HepG2 (cell line): ENCODE measurements around the gene IL27RA. TPM values are rescaled to one million over a fixed set of nuclear protein-coding genes. Genes with fewer than 3 reads are reported as not detected.
A peak's percentile ranks its signal among the peaks of the same experiment; 100 is the strongest.

Experiments
- ATAC-seq: fragments of 200-7000 bp; cut with Tn5 transposase; 3 replicates; pipeline ENCODE4 v1.9.1; 2020; ENCODE audit warnings: mild to moderate bottlenecking, moderate library complexity
- BruUV-seq: library from RNA; stranded (reverse); fragments of 400-500 nt; replicated peaks from 2 replicates; lab custom pipeline; 2021; lab: Mats Ljungman, UMichigan
- CTCF ChIA-PET: fragments of 300-600 bp; formaldehyde crosslinking; extraction: SDS; loops from one replicate; lab custom pipeline; 2021; ENCODE audit warnings: low total read pairs, inconsistent platforms, low intra/inter-chr PET ratio; lab: Yijun Ruan, JAX
- POLR2A ChIA-PET: fragments of 350-600 bp; sonication (Branson Sonifier 250); formaldehyde crosslinking; loops from one replicate; lab custom pipeline; 2020; ENCODE audit warnings: antibody characterized with exemption, inconsistent platforms; lab: Yijun Ruan, JAX
- DNase-seq: peaks from one replicate; pipeline ENCODE4 v3.0.0-alpha.2; 2015; ENCODE audit warnings: low spot score
- FAIRE-seq: peaks from 3 replicates; lab custom pipeline; 2011; peaks lifted over from hg19 to GRCh38; lab: Jason Lieb, UNC
- H2AFZ ChIP-seq: one replicate; pipeline ENCODE4 v1.6.1; 2011; ENCODE audit warnings: low read length, inconsistent platforms
- H3K27ac ChIP-seq: fragments of 300-600 bp; 3 replicates; pipeline ENCODE4 v1.8.0; 2011; ENCODE audit warnings: mixed run types, mild to moderate bottlenecking, mixed read lengths, low read length, inconsistent platforms; ENCODE audit not compliant: insufficient read depth; ENCODE audit errors: extremely low read length
- H3K27me3 ChIP-seq, 2 experiments: fragments of 200-600 bp in 1 of 2; 2 replicates in 1 of 2; 3 replicates in 1 of 2; pipeline versions ENCODE4 v1.6.0 to v1.8.0; 2011; ENCODE audit warnings: low read length in 2 of 2, mild to moderate bottlenecking in 2 of 2, moderate library complexity in 2 of 2, inconsistent platforms in 1 of 2; ENCODE audit not compliant: insufficient read depth in 2 of 2, control insufficient read depth in 1 of 2
- H3K36me3 ChIP-seq, 2 experiments: fragments of 200-600 bp in 1 of 2; replicated peaks in 1 of 2; 2 replicates in 1 of 2; 3 replicates in 1 of 2; pipeline versions ENCODE4 v1.5.1 to v1.8.0; 2011; ENCODE audit warnings: low read length in 2 of 2, inconsistent platforms in 1 of 2; ENCODE audit not compliant: insufficient read depth in 2 of 2, control insufficient read depth in 1 of 2
- H3K4me1 ChIP-seq: 2 replicates; pipeline ENCODE4 v1.5.1; 2012; ENCODE audit warnings: low read length, inconsistent platforms; ENCODE audit not compliant: insufficient read depth
- H3K4me2 ChIP-seq: 2 replicates; pipeline ENCODE4 v1.6.0; 2011; ENCODE audit warnings: low read depth, low read length, inconsistent platforms
- H3K4me3 ChIP-seq, 3 experiments: fragments of 200-600 bp in 1 of 3; sonication (generic), shearing (Covaris generic) in 1 of 3; replicated peaks in 1 of 3; 2 replicates each; pipeline ENCODE4 v1.5.1; 2011 to 2016; ENCODE audit warnings: low read length in 3 of 3, inconsistent platforms in 2 of 3, low read depth in 2 of 3, mild to moderate bottlenecking in 2 of 3, control low read depth in 1 of 3, mixed read lengths in 1 of 3; ENCODE audit not compliant: insufficient read depth in 1 of 3
- H3K79me2 ChIP-seq: one replicate; pipeline ENCODE4 v1.6.1; 2011; ENCODE audit warnings: low read length, inconsistent platforms; ENCODE audit not compliant: insufficient read depth
- H3K9ac ChIP-seq: 2 replicates; pipeline ENCODE4 v1.6.0; 2011; ENCODE audit warnings: mild to moderate bottlenecking, low read depth, low read length, inconsistent platforms; ENCODE audit not compliant: insufficient read depth
- H3K9me3 ChIP-seq: 2 replicates; pipeline ENCODE4 v1.5.1; 2012; ENCODE audit warnings: mild to moderate bottlenecking, low read length
- H4K20me1 ChIP-seq: 2 replicates; pipeline ENCODE4 v1.6.0; 2011; ENCODE audit warnings: inconsistent platforms, mild to moderate bottlenecking, low read length, moderate library complexity; ENCODE audit not compliant: insufficient read depth
- NAIF1 ChIP-seq: sonication (generic); formaldehyde crosslinking; IDR thresholded peaks from 2 replicates; pipeline ENCODE4 v1.5.0; 2020; ENCODE audit warnings: mild to moderate bottlenecking, missing genetic modification reagents, borderline replicate concordance
- PHF20 ChIP-seq: sonication (generic); formaldehyde crosslinking; IDR thresholded peaks from 2 replicates; pipeline ENCODE4 v1.5.0; 2020; ENCODE audit warnings: mild to moderate bottlenecking, missing genetic modification reagents
- SOX5 ChIP-seq: IDR thresholded peaks from 2 replicates; pipeline ENCODE4 v1.6.1; 2016; ENCODE audit warnings: borderline replicate concordance
- SP5 ChIP-seq: IDR thresholded peaks from 2 replicates; pipeline ENCODE4 v1.6.1; 2016; ENCODE audit warnings: low read depth, borderline replicate concordance
- TGIF2 ChIP-seq: IDR thresholded peaks from 2 replicates; pipeline ENCODE4 v1.6.1; 2016; ENCODE audit warnings: control low read depth, missing compliant biosample characterization
- ZNF234 ChIP-seq: sonication (generic); formaldehyde crosslinking; conservative IDR thresholded peaks from 2 replicates; pipeline ENCODE4 v1.5.1; 2020; ENCODE audit warnings: mild to moderate bottlenecking, missing genetic modification reagents
- ZNF354B ChIP-seq: sonication (generic); formaldehyde crosslinking; IDR thresholded peaks from 2 replicates; pipeline ENCODE4 v1.8.0; 2022; ENCODE audit warnings: mild to moderate bottlenecking, missing genetic modification reagents
- ZNF720 ChIP-seq: sonication (generic); formaldehyde crosslinking; IDR thresholded peaks from 2 replicates; pipeline ENCODE4 v1.4.0; 2020; ENCODE audit warnings: missing genetic modification reagents
- ZNF788 ChIP-seq: sonication (generic); formaldehyde crosslinking; IDR thresholded peaks from 2 replicates; pipeline ENCODE4 v1.5.0; 2020; ENCODE audit warnings: mild to moderate bottlenecking, missing genetic modification reagents, borderline replicate concordance
- WGBS: methylation state at CpG from one replicate; pipeline ENCODE4 v1.1.6; 2017; ENCODE audit warnings: low lambda C conversion rate; 5-methylcytosine and 5-hydroxymethylcytosine counted together
- in situ Hi-C: cut with HindIII; loops from 2 replicates; pipeline ENCODE4 v1.10.0; 2017; ENCODE audit warnings: low pct_unique_long_range_greater_than_20kb; ENCODE audit not compliant: extremely low pct_ligation_motif_present
- intact Hi-C: fragments of 100-400 bp; cut with micrococcal nuclease; formaldehyde crosslinking; loops from one replicate; pipeline ENCODE4 v1.10.0; 2022; ENCODE audit not compliant: unreplicated experiment
- polyA plus RNA-seq, 8 experiments: library from polyadenylated mRNA; depleted of rRNA in 3 of 8; stranded (reverse) in 7 of 8; unstranded in 1 of 8; fragments of >200 nt; fragmentation: Illumina TruSeq in 4 of 8; extraction: Trizol in 4 of 8; gene quantifications; 2 replicates each; pipeline versions ENCODE4 v1.2.1 to v1.2.3, GENCODE V29; 2011 to 2016; ENCODE audit warnings: low read depth in 4 of 8, missing spikeins in 1 of 8, mixed read lengths in 1 of 8; ENCODE audit not compliant: insufficient read depth in 1 of 8
- total RNA-seq, 5 experiments: library from RNA; depleted of rRNA; stranded (reverse); fragments of >200 nt; fragmentation: Illumina TruSeq; extraction: Trizol; gene quantifications; 2 replicates each; pipeline ENCODE4 v1.2.3, GENCODE V29; 2016; ENCODE audit warnings: low read depth in 1 of 5
- TF ChIP-seq, protein P1 (sequence below): sonication (generic); formaldehyde crosslinking; IDR thresholded peaks from 2 replicates; pipeline ENCODE4 v1.4.0; 2020; ENCODE audit warnings: missing genetic modification reagents, borderline replicate concordance
- TF ChIP-seq, protein P2 (sequence below), 2 experiments: sonication (generic) in 1 of 2; formaldehyde crosslinking in 1 of 2; IDR thresholded peaks; 2 replicates each; pipeline versions ENCODE4 v1.4.0 to v1.6.1; 2016 to 2020; ENCODE audit warnings: borderline replicate concordance in 1 of 2, low read depth in 1 of 2, mild to moderate bottlenecking in 1 of 2, missing genetic modification reagents in 1 of 2
- TF ChIP-seq, protein P3 (sequence below): sonication (generic); formaldehyde crosslinking; IDR thresholded peaks from 2 replicates; pipeline ENCODE4 v1.4.0; 2020; ENCODE audit warnings: missing genetic modification reagents

Gene IL27RA
- total and polyA plus RNA-seq, 2 of the 13 experiments (the other 11 are each of a cell fraction or from before 2014, with no cell fraction given): 3.5 to 8.1 TPM

DNA sequence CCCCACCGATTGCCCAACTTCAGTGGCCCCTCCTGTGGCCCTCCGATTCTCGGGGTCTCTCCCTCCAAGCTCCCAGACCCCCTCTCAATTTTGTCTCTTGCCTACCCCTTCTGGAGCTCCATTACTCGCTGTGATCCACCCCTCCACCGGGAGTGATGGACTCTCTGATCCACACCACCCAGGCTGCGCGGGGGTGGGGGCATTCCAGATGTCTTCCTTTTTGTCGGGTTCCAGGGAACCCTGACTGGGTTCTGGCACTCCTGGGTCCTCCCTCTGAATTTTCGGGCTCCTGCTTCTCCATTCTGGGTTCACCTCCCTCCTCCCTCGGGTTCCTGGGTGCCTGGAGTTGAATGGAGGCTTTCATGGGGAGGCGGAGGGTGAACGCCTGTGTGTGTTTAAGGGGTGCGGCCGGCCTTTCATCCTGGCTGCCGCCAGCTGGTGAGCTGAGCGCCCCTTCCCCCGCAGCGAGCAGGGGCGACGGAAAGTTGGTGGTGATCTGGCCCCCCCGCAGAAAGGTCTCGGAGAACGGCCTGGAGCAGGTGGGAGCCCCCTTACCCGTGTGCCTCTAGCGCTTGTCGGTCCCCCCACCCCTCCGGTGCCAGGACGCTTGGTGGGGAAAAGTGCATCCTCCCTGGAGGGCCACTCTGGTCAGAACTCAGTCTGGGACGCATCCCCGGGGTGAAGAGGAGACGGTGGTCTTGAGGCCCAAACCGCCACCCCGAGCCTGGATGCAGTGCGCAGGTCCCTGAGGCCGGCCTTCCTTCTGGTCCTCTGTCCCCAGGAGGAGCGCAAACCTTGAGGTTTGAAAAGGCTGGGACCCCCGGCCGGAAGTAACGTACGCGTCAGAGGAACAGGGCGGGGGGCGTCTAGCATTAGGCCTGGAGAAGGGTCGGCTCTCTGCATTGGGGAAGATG lies 42.6 kb downstream of the IL27RA start:
- Histone ChIP-seq H4K20me1 (no peaks in the 10 kb centered on the region), H3K4me3 (peak overlapping the region; percentile 76 to 94 (median 80)), H3K27me3 (no peaks in the 10 kb centered on the region; a peak in 1 of 5 replicates), H3K9me3 (no peaks in the 10 kb centered on the region), H3K9ac (peak overlapping the region; percentile 71), H2AFZ (no peak overlapping the region), H3K4me1 (peaks cover 8% of the 10 kb centered on the region), H3K36me3 (no peaks in the 10 kb centered on the region), H3K79me2 (peaks cover 3% of the 10 kb centered on the region), H3K27ac (peak overlapping the region; percentile 63), H3K4me2 (peak overlapping the region; percentile 98)
- 0% methylated on average over 14 of the region's 44 CpGs for WGBS
- ATAC-seq (peak; percentile 1; the same call in 1 of the 3 replicates), DNase-seq (no peak), FAIRE-seq (no peak)
- ChIA-PET POLR2A (interaction anchor here (1.1 to 5.2 kb wide), 7 partner anchors 13 to 201 kb away, joined by 3 to 62 read pairs (median 5); partner anchors contain the start of genes ASF1B, IL27RA, PALM3 and RFX1), CTCF (interaction anchor here (0.8 to 4.7 kb wide), 7 partner anchors 13 to 193 kb away, joined by 3 to 79 read pairs (median 5); no protein-coding TSS in a partner anchor)
- no TSS peak for BruUV-seq
- in situ Hi-C loops: loop anchor here (5.0 to 25.0 kb wide), 2 partner anchors 192 to 312 kb away; partner anchors contain the start of genes C19orf53 and MRI1
- intact Hi-C loops: loop anchor here (5.0 kb wide), 1 partner anchor 67 kb away; the partner anchor contains the start of gene RFX1
- TF ChIP-seq ZNF720 (CRISPR knock-in tag): no peak
- TF ChIP-seq, protein P1, sequence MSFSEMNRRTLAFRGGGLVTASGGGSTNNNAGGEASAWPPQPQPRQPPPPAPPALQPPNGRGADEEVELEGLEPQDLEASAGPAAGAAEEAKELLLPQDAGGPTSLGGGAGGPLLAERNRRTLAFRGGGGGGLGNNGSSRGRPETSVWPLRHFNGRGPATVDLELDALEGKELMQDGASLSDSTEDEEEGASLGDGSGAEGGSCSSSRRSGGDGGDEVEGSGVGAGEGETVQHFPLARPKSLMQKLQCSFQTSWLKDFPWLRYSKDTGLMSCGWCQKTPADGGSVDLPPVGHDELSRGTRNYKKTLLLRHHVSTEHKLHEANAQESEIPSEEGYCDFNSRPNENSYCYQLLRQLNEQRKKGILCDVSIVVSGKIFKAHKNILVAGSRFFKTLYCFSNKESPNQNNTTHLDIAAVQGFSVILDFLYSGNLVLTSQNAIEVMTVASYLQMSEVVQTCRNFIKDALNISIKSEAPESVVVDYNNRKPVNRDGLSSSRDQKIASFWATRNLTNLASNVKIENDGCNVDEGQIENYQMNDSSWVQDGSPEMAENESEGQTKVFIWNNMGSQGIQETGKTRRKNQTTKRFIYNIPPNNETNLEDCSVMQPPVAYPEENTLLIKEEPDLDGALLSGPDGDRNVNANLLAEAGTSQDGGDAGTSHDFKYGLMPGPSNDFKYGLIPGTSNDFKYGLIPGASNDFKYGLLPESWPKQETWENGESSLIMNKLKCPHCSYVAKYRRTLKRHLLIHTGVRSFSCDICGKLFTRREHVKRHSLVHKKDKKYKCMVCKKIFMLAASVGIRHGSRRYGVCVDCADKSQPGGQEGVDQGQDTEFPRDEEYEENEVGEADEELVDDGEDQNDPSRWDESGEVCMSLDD (CRISPR knock-in tag): peak; percentile 30; the same call in 1 of the 2 replicates
- no peak for TF ChIP-seq ZNF234 (CRISPR knock-in tag)
- 0 out of 2 replicates have a peak, but pooled peaks have one; percentile 51 for TF ChIP-seq NAIF1 (CRISPR knock-in tag)
- no peak for TF ChIP-seq ZNF354B (CRISPR knock-in tag)
- TF ChIP-seq, protein P2, sequence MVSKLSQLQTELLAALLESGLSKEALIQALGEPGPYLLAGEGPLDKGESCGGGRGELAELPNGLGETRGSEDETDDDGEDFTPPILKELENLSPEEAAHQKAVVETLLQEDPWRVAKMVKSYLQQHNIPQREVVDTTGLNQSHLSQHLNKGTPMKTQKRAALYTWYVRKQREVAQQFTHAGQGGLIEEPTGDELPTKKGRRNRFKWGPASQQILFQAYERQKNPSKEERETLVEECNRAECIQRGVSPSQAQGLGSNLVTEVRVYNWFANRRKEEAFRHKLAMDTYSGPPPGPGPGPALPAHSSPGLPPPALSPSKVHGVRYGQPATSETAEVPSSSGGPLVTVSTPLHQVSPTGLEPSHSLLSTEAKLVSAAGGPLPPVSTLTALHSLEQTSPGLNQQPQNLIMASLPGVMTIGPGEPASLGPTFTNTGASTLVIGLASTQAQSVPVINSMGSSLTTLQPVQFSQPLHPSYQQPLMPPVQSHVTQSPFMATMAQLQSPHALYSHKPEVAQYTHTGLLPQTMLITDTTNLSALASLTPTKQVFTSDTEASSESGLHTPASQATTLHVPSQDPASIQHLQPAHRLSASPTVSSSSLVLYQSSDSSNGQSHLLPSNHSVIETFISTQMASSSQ (IDR thresholded peaks at IDR 0.05; ENCODE audit: low read depth): no peak
- TF ChIP-seq, protein P2 (CRISPR knock-in tag; IDR thresholded peaks at IDR 0.05; ENCODE audit: borderline replicate concordance): no peak
- no peak for TF ChIP-seq TGIF2 (CRISPR knock-in tag)
- TF ChIP-seq, protein P3, sequence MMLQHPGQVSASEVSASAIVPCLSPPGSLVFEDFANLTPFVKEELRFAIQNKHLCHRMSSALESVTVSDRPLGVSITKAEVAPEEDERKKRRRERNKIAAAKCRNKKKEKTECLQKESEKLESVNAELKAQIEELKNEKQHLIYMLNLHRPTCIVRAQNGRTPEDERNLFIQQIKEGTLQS (CRISPR knock-in tag): 0 out of 2 replicates have a peak, but pooled peaks have one; percentile 28
- TF ChIP-seq SP5 (CRISPR knock-in tag): no peak
- no peak for TF ChIP-seq SOX5 (CRISPR knock-in tag)
- TF ChIP-seq PHF20: no peak
- 0 out of 2 replicates have a peak, but pooled peaks have one; percentile 9 for TF ChIP-seq ZNF788
